HepG2 (cell line): Measurements from ENCODE around the gene GRAMD1A. TPM values are rescaled to one million over a fixed set of nuclear protein-coding genes. Genes with fewer than 3 reads are reported as not detected.

ENCODE experiments used
- CCAR2 ChIP-seq: fragments of 200-400 bp; formaldehyde crosslinking; optimal IDR thresholded peaks from 2 replicates; pipeline ENCODE3; 2018; ENCODE audit warnings: low read depth, mild to moderate bottlenecking, low read length, moderate library complexity
- HMGXB4 ChIP-seq, 2 experiments: sonication (generic) in 1 of 2; formaldehyde crosslinking in 1 of 2; IDR thresholded peaks; 2 replicates each; pipeline versions ENCODE4 v1.4.0 to v1.6.1; 2018 to 2020; ENCODE audit warnings: missing genetic modification reagents in 2 of 2, borderline replicate concordance in 1 of 2, low read depth in 1 of 2, mild to moderate bottlenecking in 1 of 2, missing biosample characterization in 1 of 2
- HNF1A ChIP-seq, 2 experiments: sonication (generic) in 1 of 2; formaldehyde crosslinking in 1 of 2; IDR thresholded peaks; 2 replicates each; pipeline versions ENCODE4 v1.4.0 to v1.6.1; 2016 to 2020; ENCODE audit warnings: borderline replicate concordance in 1 of 2, low read depth in 1 of 2, mild to moderate bottlenecking in 1 of 2, missing genetic modification reagents in 1 of 2
- IKZF5 ChIP-seq: IDR thresholded peaks from 2 replicates; pipeline ENCODE4 v1.6.1; 2018; ENCODE audit warnings: missing genetic modification reagents, mild to moderate bottlenecking, missing compliant biosample characterization
- JUN ChIP-seq: sonication (generic); formaldehyde crosslinking; IDR thresholded peaks from 2 replicates; pipeline ENCODE4 v1.4.0; 2020; ENCODE audit warnings: mild to moderate bottlenecking, missing genetic modification reagents
- JUNB ChIP-seq: sonication (generic); formaldehyde crosslinking; IDR thresholded peaks from 2 replicates; pipeline ENCODE4 v1.8.0; 2022; ENCODE audit warnings: missing genetic modification reagents, mild to moderate bottlenecking, borderline replicate concordance
- KLF11 ChIP-seq: IDR thresholded peaks from 2 replicates; pipeline ENCODE4 v1.6.1; 2016; ENCODE audit warnings: missing compliant biosample characterization
- NR0B2 ChIP-seq: sonication (generic); formaldehyde crosslinking; IDR thresholded peaks from 2 replicates; pipeline ENCODE4 v1.4.0; 2020; ENCODE audit warnings: mild to moderate bottlenecking, missing genetic modification reagents
- RBAK ChIP-seq: sonication (generic); formaldehyde crosslinking; IDR thresholded peaks from 2 replicates; pipeline ENCODE4 v1.5.1; 2020; ENCODE audit warnings: mild to moderate bottlenecking, missing genetic modification reagents
- TCF7 ChIP-seq: sonication (generic); IDR thresholded peaks from 2 replicates; pipeline ENCODE4 v1.6.1; 2016; ENCODE audit warnings: antibody characterized with exemption, low read depth
- ZNF501 ChIP-seq: sonication (generic); formaldehyde crosslinking; IDR thresholded peaks from 2 replicates; pipeline ENCODE4 v1.5.1; 2020; ENCODE audit warnings: mild to moderate bottlenecking, moderate library complexity, missing genetic modification reagents
- ZNF512B ChIP-seq: sonication (generic); formaldehyde crosslinking; IDR thresholded peaks from 2 replicates; pipeline ENCODE4 v1.5.1; 2020; ENCODE audit warnings: missing genetic modification reagents, mild to moderate bottlenecking, borderline replicate concordance
- ZNF605 ChIP-seq: sonication (generic); formaldehyde crosslinking; IDR thresholded peaks from 2 replicates; pipeline ENCODE4 v1.8.0; 2022; ENCODE audit warnings: mild to moderate bottlenecking, missing genetic modification reagents
- ZNF670 ChIP-seq: sonication (generic); formaldehyde crosslinking; IDR thresholded peaks from 2 replicates; pipeline ENCODE4 v1.8.0; 2022; ENCODE audit warnings: mild to moderate bottlenecking, missing genetic modification reagents, borderline replicate concordance
- ZNF703 ChIP-seq: sonication (generic); formaldehyde crosslinking; IDR thresholded peaks from 2 replicates; pipeline ENCODE4 v1.5.1; 2020; ENCODE audit warnings: missing genetic modification reagents, mild to moderate bottlenecking, moderate library complexity, borderline replicate concordance
- polyA plus RNA-seq, 8 experiments: library from polyadenylated mRNA; depleted of rRNA in 3 of 8; stranded (reverse) in 7 of 8; unstranded in 1 of 8; fragments of >200 nt; fragmentation: Illumina TruSeq in 4 of 8; extraction: Trizol in 4 of 8; gene quantifications; 2 replicates each; pipeline versions ENCODE4 v1.2.1 to v1.2.3, GENCODE V29; 2011 to 2016; ENCODE audit warnings: low read depth in 4 of 8, missing spikeins in 1 of 8, mixed read lengths in 1 of 8; ENCODE audit not compliant: insufficient read depth in 1 of 8
- total RNA-seq, 5 experiments: library from RNA; depleted of rRNA; stranded (reverse); fragments of >200 nt; fragmentation: Illumina TruSeq; extraction: Trizol; gene quantifications; 2 replicates each; pipeline ENCODE4 v1.2.3, GENCODE V29; 2016; ENCODE audit warnings: low read depth in 1 of 5

GRAMD1A gene
- total and polyA plus RNA-seq, 2 of the 13 experiments (the other 11 are each of a cell fraction or from before 2014, with no cell fraction given): 14.7 to 181 TPM

- TF ChIP-seq HNF1A (IDR thresholded peaks at IDR 0.05; ENCODE audit: low read depth): peak; percentile 78
- TF ChIP-seq HNF1A (CRISPR knock-in tag; IDR thresholded peaks at IDR 0.05; ENCODE audit: borderline replicate concordance): peak; percentile 95
- no peak for TF ChIP-seq ZNF670 (CRISPR knock-in tag)
- TF ChIP-seq CCAR2: peak; percentile 37
- TF ChIP-seq KLF11 (CRISPR knock-in tag): 0 out of 2 replicates have a peak, but pooled peaks have one; percentile 46
- peak; percentile 47; the same call in 1 of the 2 replicates for TF ChIP-seq ZNF703 (CRISPR knock-in tag)
- peak; percentile 26; the same call in 1 of the 2 replicates for TF ChIP-seq RBAK
- peak; percentile 43; the same call in 1 of the 2 replicates for TF ChIP-seq ZNF501
- TF ChIP-seq NR0B2: no peak
- TF ChIP-seq JUN (CRISPR knock-in tag): 0 out of 2 replicates have a peak, but pooled peaks have one; percentile 72
- peak; percentile 63; the same call in 1 of the 2 replicates for TF ChIP-seq JUNB
- peak; percentile 56; the same call in 1 of the 2 replicates for TF ChIP-seq ZNF605 (CRISPR knock-in tag)
- peak; percentile 98 for TF ChIP-seq TCF7
- peak; percentile 56 for TF ChIP-seq IKZF5 (CRISPR knock-in tag)
- TF ChIP-seq HMGXB4 (CRISPR knock-in tag; IDR thresholded peaks at IDR 0.05; ENCODE audit: borderline replicate concordance in 1 of 2, low read depth in 1 of 2): peak; percentile 13 to 65; a peak in 3 of 4 replicates
- TF ChIP-seq ZNF512B (CRISPR knock-in tag): peak; percentile 98
Measured at GRCh38 chr19:35006342-35006998, 6.3 kb downstream of the GRAMD1A start (continued).
